IgD-negative memory B cell (primary cell): ENCODE measurements around the gene SPAST. TPM values are rescaled to one million over a fixed set of nuclear protein-coding genes. Genes with fewer than 3 reads are reported as not detected.
A peak's percentile ranks its signal among the peaks of the same experiment; 100 is the strongest.
"Not testable (repeated sequence)": the region's sequence is repeated elsewhere in the genome, so short reads cannot be mapped to it uniquely, and the experiment has no call there.

Experiments used
- H3K27ac Mint-ChIP-seq, 3 donors: one replicate each; pipeline ENCODE4 v1.8.0; 2020 to 2022; ENCODE audit warnings: mild to moderate bottlenecking in 3 of 3, mixed read lengths in 3 of 3, moderate library complexity in 1 of 3
- H3K27me3 Mint-ChIP-seq: one replicate; pipeline ENCODE4 v1.8.0; 2021; ENCODE audit warnings: mixed read lengths
- H3K36me3 Mint-ChIP-seq: one replicate; pipeline ENCODE4 v1.8.0; 2020; ENCODE audit warnings: mild to moderate bottlenecking, mixed read lengths
- H3K4me1 Mint-ChIP-seq, 3 donors: one replicate each; pipeline ENCODE4 v1.8.0; 2020 to 2022; ENCODE audit warnings: mixed read lengths in 3 of 3, mild to moderate bottlenecking in 1 of 3
- H3K4me3 Mint-ChIP-seq, 4 donors: one replicate each; pipeline ENCODE4 v1.8.0; 2020 to 2022; ENCODE audit warnings: mild to moderate bottlenecking in 4 of 4, mixed read lengths in 4 of 4, moderate library complexity in 3 of 4
- H3K9me3 Mint-ChIP-seq, 3 donors: one replicate each; pipeline ENCODE4 v1.8.0; 2020 to 2021; ENCODE audit warnings: mixed read lengths in 3 of 3, mild to moderate bottlenecking in 1 of 3
- polyA plus RNA-seq: library from polyadenylated mRNA; unstranded; fragments of 300-500 nt; fragmentation: Illumina TruSeq; gene quantifications from one replicate; pipeline ENCODE4 v1.2.3, GENCODE V29; 2021

SPAST gene
- polyA plus RNA-seq, 1 donor from 2014 or later = 14.3 TPM

GRCh38 chr2:32165027-32165347 is 101.6 kb downstream of the SPAST start:
- not testable (repeated sequence) for H3K27me3 Mint-ChIP-seq, H3K36me3 Mint-ChIP-seq, H3K9me3 Mint-ChIP-seq
- Mint-ChIP-seq H3K4me1 (peaks cover 25 to 36% (median 27%) of the 10 kb centered on the region in 3 donors), H3K4me3 (peak overlapping the region; percentile 98 to 100 (median 99)), H3K27ac (peak overlapping the region in 2 of 3 donors; percentile 88 to 100)

GRCh38 chr2:32166115-32166574 is 102.8 kb downstream of the SPAST start:
- H3K4me3 Mint-ChIP-seq = peak overlapping the region; percentile 98 to 100 (median 99)
- H3K9me3 Mint-ChIP-seq = no peaks in the 10 kb centered on the region
- no peaks in the 10 kb centered on the region for H3K27me3 Mint-ChIP-seq
- peaks cover 26 to 31% (median 27%) of the 10 kb centered on the region in 3 donors for H3K4me1 Mint-ChIP-seq
- peak overlapping the region; percentile 88 to 100 (median 97) for H3K27ac Mint-ChIP-seq
- no peaks in the 10 kb centered on the region for H3K36me3 Mint-ChIP-seq

- H3K27me3 Mint-ChIP-seq = no peaks in the 10 kb centered on the region
- H3K9me3 Mint-ChIP-seq = no peaks in the 10 kb centered on the region
- peaks cover 30 to 43% (median 33%) of the 10 kb centered on the region in 3 donors for H3K4me1 Mint-ChIP-seq
- peak overlapping the region in 1 of 3 donors; percentile 19 for H3K27ac Mint-ChIP-seq
- H3K4me3 Mint-ChIP-seq = peak overlapping the region in 1 of 4 donors; percentile 22
- peaks cover 3% of the 10 kb centered on the region for H3K36me3 Mint-ChIP-seq
Observed at GRCh38 chr2:32168513-32168912, 105.2 kb downstream of the SPAST start.

GRCh38 chr2:32172870-32173269 is 109.5 kb downstream of the SPAST start:
- Mint-ChIP-seq H3K36me3 (peaks cover 5% of the 10 kb centered on the region), H3K9me3 (no peaks in the 10 kb centered on the region), H3K4me3 (no peak overlapping the region), H3K27ac (peak overlapping the region in 2 of 3 donors; percentile 2 to 14), H3K4me1 (peaks cover 10 to 17% (median 14%) of the 10 kb centered on the region in 3 donors), H3K27me3 (no peaks in the 10 kb centered on the region)

- Mint-ChIP-seq H3K27me3 (no peaks in the 10 kb centered on the region), H3K27ac (peak overlapping the region in 1 of 3 donors; percentile 19), H3K9me3 (no peaks in the 10 kb centered on the region), H3K4me3 (no peak overlapping the region), H3K36me3 (peaks cover 10% of the 10 kb centered on the region), H3K4me1 (peaks cover 0 to 5% (median 4%) of the 10 kb centered on the region in 3 donors)
Observed at GRCh38 chr2:32182667-32183066, 119.3 kb downstream of the SPAST start.

- peak overlapping the region in 1 of 4 donors; percentile 58 for H3K4me3 Mint-ChIP-seq
- H3K36me3 Mint-ChIP-seq = peaks cover 13% of the 10 kb centered on the region
- H3K9me3 Mint-ChIP-seq = no peaks in the 10 kb centered on the region
- no peak overlapping the region for H3K27ac Mint-ChIP-seq
- H3K4me1 Mint-ChIP-seq = peaks cover 10 to 16% (median 11%) of the 10 kb centered on the region in 3 donors
- no peaks in the 10 kb centered on the region for H3K27me3 Mint-ChIP-seq
Observed at GRCh38 chr2:32189011-32189410, 125.7 kb downstream of the SPAST start.

GRCh38 chr2:32192418-32192817 is 129.1 kb downstream of the SPAST start:
- peaks cover 10 to 12% (median 11%) of the 10 kb centered on the region in 3 donors for H3K4me1 Mint-ChIP-seq
- no peaks in the 10 kb centered on the region for H3K9me3 Mint-ChIP-seq
- no peaks in the 10 kb centered on the region for H3K27me3 Mint-ChIP-seq
- no peak overlapping the region for H3K27ac Mint-ChIP-seq
- peaks cover 8% of the 10 kb centered on the region for H3K36me3 Mint-ChIP-seq
- no peak overlapping the region for H3K4me3 Mint-ChIP-seq

GRCh38 chr2:32200814-32201213 is 137.5 kb downstream of the SPAST start:
- Mint-ChIP-seq H3K9me3 (no peaks in the 10 kb centered on the region), H3K36me3 (peaks cover 8% of the 10 kb centered on the region), H3K27me3 (no peaks in the 10 kb centered on the region), H3K4me3 (no peak overlapping the region), H3K4me1 (no peaks in the 10 kb centered on the region), H3K27ac (no peak overlapping the region)

GRCh38 chr2:32203428-32203827 is 140.1 kb downstream of the SPAST start:
- peaks cover 12% of the 10 kb centered on the region for H3K36me3 Mint-ChIP-seq
- H3K27ac Mint-ChIP-seq, H3K4me1 Mint-ChIP-seq, H3K4me3 Mint-ChIP-seq, H3K27me3 Mint-ChIP-seq, H3K9me3 Mint-ChIP-seq: not testable (repeated sequence)

Other genes starting within 250 kb of the SPAST start
- 32.0 TPM for gene MEMO1, start 52.5 kb upstream of the SPAST start, polyA plus RNA-seq
- 157 TPM for gene DPY30, start 23.8 kb upstream of the SPAST start, polyA plus RNA-seq
- 6.7 TPM for gene SLC30A6, start 102.3 kb downstream of the SPAST start, polyA plus RNA-seq
- 1.6 TPM for gene NLRC4, start 201.3 kb downstream of the SPAST start, polyA plus RNA-seq
- 24.2 TPM for gene YIPF4, start 214.3 kb downstream of the SPAST start, polyA plus RNA-seq